ENCODE measurements around the gene MROH2A. TPM values are rescaled to one million over a fixed set of nuclear protein-coding genes. Genes with fewer than 3 reads are reported as not detected.
A peak's percentile ranks its signal among the peaks of the same experiment; 100 is the strongest.

Gene MROH2A
- polyA plus RNA-seq, 3 donors: not detected

GRCh38 chr2:233852056-233852455, 73.9 kb downstream of the MROH2A start:
- DNase-seq: peak in 2 of 3 donors; percentile 11 to 28
- H3K4me1 Mint-ChIP-seq: peaks cover 33% of the 10 kb centered on the region
- Histone ChIP-seq H4K20me1 (ENCODE audit: insufficient read depth, low read length) (no peaks in the 10 kb centered on the region), H3K4me2 (replicated peaks; ENCODE audit: extremely low read depth, low read length, poor library complexity, severe bottlenecking) (peak overlapping the region; percentile 47), H3K79me2 (ENCODE audit: insufficient read depth, low read length) (peaks cover 74% of the 10 kb centered on the region), H2AFZ (ENCODE audit: insufficient read depth, low read depth, low read length, poor library complexity, severe bottlenecking) (peak overlapping the region; percentile 14), H3K27ac (ENCODE audit: low read depth in 1 of 2, low read length in 2 of 2) (peak overlapping the region in 1 of 2 donors; percentile 9), H3K36me3 (replicated peaks in 1 of 2; ENCODE audit: control insufficient read depth in 1 of 2, insufficient read depth in 2 of 2, low read length in 2 of 2) (peaks cover 25 to 41% of the 10 kb centered on the region in 2 donors), H3K4me3 (replicated peaks in 1 of 3; ENCODE audit: low read depth in 2 of 3, low read length in 3 of 3) (peak overlapping the region in 1 of 3 experiments; percentile 39), H3K27me3 (ENCODE audit: control insufficient read depth in 2 of 2, insufficient read depth in 2 of 2, low read length in 2 of 2) (no peaks in the 10 kb centered on the region), H3K4me1 (ENCODE audit: control insufficient read depth in 1 of 2, insufficient read depth in 2 of 2, low read length in 2 of 2) (peaks cover 23 to 34% of the 10 kb centered on the region in 2 donors), H3K9ac (ENCODE audit: insufficient read depth, low read length, poor library complexity, severe bottlenecking) (peak overlapping the region; percentile 10), H3K9me3 (replicated peaks in 1 of 2; ENCODE audit: control insufficient read depth in 1 of 2, insufficient read depth in 1 of 2, low read length in 2 of 2) (no peaks in the 10 kb centered on the region)
- no peak for TF ChIP-seq CTCF (IDR thresholded peaks at IDR 0.05)
- intact Hi-C loops (cut with micrococcal nuclease): loop anchor here in 1 of 2 donors (10.0 kb wide), 1 partner anchor 643 kb away; the partner anchor contains the start of gene ARL4C
- H3K9me3 Mint-ChIP-seq: no peaks in the 10 kb centered on the region
- WGBS (ENCODE audit: insufficient coverage): 0% methylated on average over 2 of the region's 3 CpGs
- peaks cover 0 to 2% (median 1%) of the 10 kb centered on the region in 3 donors for H3K27me3 Mint-ChIP-seq (ENCODE audit: low read depth in 3 of 3)
- peaks cover 23 to 36% of the 10 kb centered on the region in 2 donors for H3K36me3 Mint-ChIP-seq
- peak overlapping the region in 6 of 7 donors; percentile 2 to 74 (median 68) for H3K27ac Mint-ChIP-seq
- H3K4me3 Mint-ChIP-seq: peak overlapping the region in 1 of 2 donors; percentile 59

- Mint-ChIP-seq H3K36me3 (peaks cover 16 to 24% of the 10 kb centered on the region in 2 donors), H3K27me3 (ENCODE audit: low read depth in 3 of 3) (peaks cover 0 to 2% (median 1%) of the 10 kb centered on the region in 3 donors), H3K4me1 (peaks cover 40% of the 10 kb centered on the region), H3K27ac (no peak overlapping the region), H3K4me3 (peak overlapping the region; percentile 95 to 98), H3K9me3 (no peaks in the 10 kb centered on the region)
- H3K4me1 ChIP-seq (ENCODE audit: control insufficient read depth in 1 of 2, insufficient read depth in 2 of 2, low read length in 2 of 2): peaks cover 29 to 34% of the 10 kb centered on the region in 2 donors
- peak overlapping the region; percentile 100 for H3K4me2 ChIP-seq (replicated peaks; ENCODE audit: extremely low read depth, low read length, poor library complexity, severe bottlenecking)
- H3K27ac ChIP-seq (ENCODE audit: low read depth in 1 of 2, low read length in 2 of 2): no peak overlapping the region
- intact Hi-C loops (cut with micrococcal nuclease): loop anchor here in 1 of 2 donors (10.0 kb wide), 1 partner anchor 641 kb away; the partner anchor contains the start of gene ARL4C
- H3K27me3 ChIP-seq (ENCODE audit: control insufficient read depth in 2 of 2, insufficient read depth in 2 of 2, low read length in 2 of 2): no peaks in the 10 kb centered on the region
- peak overlapping the region in 1 of 3 experiments; percentile 95 for H3K4me3 ChIP-seq (replicated peaks in 1 of 3; ENCODE audit: low read depth in 2 of 3, low read length in 3 of 3)
- H3K79me2 ChIP-seq (ENCODE audit: insufficient read depth, low read length): peaks cover 61% of the 10 kb centered on the region
- peak overlapping the region; percentile 43 for H3K9ac ChIP-seq (ENCODE audit: insufficient read depth, low read length, poor library complexity, severe bottlenecking)
- DNase-seq: no peak
- H3K9me3 ChIP-seq (replicated peaks in 1 of 2; ENCODE audit: control insufficient read depth in 1 of 2, insufficient read depth in 1 of 2, low read length in 2 of 2): no peaks in the 10 kb centered on the region
- peaks cover 21 to 28% of the 10 kb centered on the region in 2 donors for H3K36me3 ChIP-seq (replicated peaks in 1 of 2; ENCODE audit: control insufficient read depth in 1 of 2, insufficient read depth in 2 of 2, low read length in 2 of 2)
- WGBS (ENCODE audit: insufficient coverage): 90% methylated on average over 2 of the region's 8 CpGs
- H4K20me1 ChIP-seq (ENCODE audit: insufficient read depth, low read length): no peaks in the 10 kb centered on the region
- no peak for TF ChIP-seq CTCF (IDR thresholded peaks at IDR 0.05)
- peak overlapping the region; percentile 98 for H2AFZ ChIP-seq (ENCODE audit: insufficient read depth, low read depth, low read length, poor library complexity, severe bottlenecking)
Measured at GRCh38 chr2:233853353-233853752, 75.2 kb downstream of the MROH2A start.
